ENCODE data around the gene NHS. TPM values are rescaled to one million over a fixed set of nuclear protein-coding genes. Genes with fewer than 3 reads are reported as not detected.

NHS gene
- total and polyA plus RNA-seq, 2 of the 4 experiments (the other 2 are of a cell fraction): 0.36 to 0.90 TPM

- Histone ChIP-seq H4K5ac (ENCODE audit: low read depth, low read length) (no peak overlapping the region), H2BK20ac (ENCODE audit: low read depth, low read length) (no peak overlapping the region)
- intact Hi-C loops (cut with micrococcal nuclease): no loop called here
Observed at GRCh38 chrX:17644001-17644400, 269.0 kb downstream of the NHS start.

More at GRCh38 chrX:17644001-17644400, 269.0 kb downstream of the NHS start:
- H3K4me2 ChIP-seq (ENCODE audit: low read depth, low read length): no peak overlapping the region
- no peak for DNase-seq
- no peak overlapping the region for H3K9ac ChIP-seq (ENCODE audit: low read depth, low read length)
- no CpG with 5 or more reads among the region's 1 CpG for WGBS, 2 experiments (ENCODE audit: extremely low coverage in 2 of 2, insufficient read length in 1 of 2)
- no peaks in the 10 kb centered on the region for H3K36me3 ChIP-seq (ENCODE audit: control insufficient read depth, insufficient read depth, low read length)
- H3K9me3 ChIP-seq (ENCODE audit: control insufficient read depth, insufficient read depth, low read length): no peaks in the 10 kb centered on the region; the same call in 1 of the 2 replicates
- CTCF ChIA-PET: no interaction called here
- in situ Hi-C loops (cut with MboI; ENCODE audit: low sequenced_read_pairs) (no loop called here), dilution Hi-C loops (cut with HindIII; ENCODE audit: low sequenced_read_pairs, unreplicated experiment) (no loop called here)
- TF ChIP-seq NFE2L2 (IDR thresholded peaks at IDR 0.05; ENCODE audit: low read depth, low read length): no peak
- no peak for TF ChIP-seq CHD1 (IDR thresholded peaks at IDR 0.05; ENCODE audit: low read depth, low read length)
- TF ChIP-seq FOS (IDR thresholded peaks at IDR 0.05; ENCODE audit: low read depth, low read length): no peak
- no peak for TF ChIP-seq MAFK (IDR thresholded peaks at IDR 0.05; ENCODE audit: low read depth, low read length)
- TF ChIP-seq BHLHE40 (IDR thresholded peaks at IDR 0.05; ENCODE audit: low read depth, low read length): no peak
- H3K4ac ChIP-seq (ENCODE audit: low read depth, low read length): no peak overlapping the region
- H2AK5ac ChIP-seq (ENCODE audit: low read depth, low read length): no peak overlapping the region
- no peak overlapping the region for H3K18ac ChIP-seq (ENCODE audit: low read depth, low read length)
- H3K9me1 ChIP-seq (ENCODE audit: insufficient read depth, low read length): no peaks in the 10 kb centered on the region
- H2AFZ ChIP-seq (replicated peaks; ENCODE audit: low read length, poor library complexity): no peak overlapping the region
- H3K56ac ChIP-seq (ENCODE audit: extremely low read depth, insufficient read depth, low read length): no peak overlapping the region
- no peak overlapping the region for H3K27ac ChIP-seq (ENCODE audit: insufficient read depth, low read length)
- no peak overlapping the region for H3K23ac ChIP-seq (ENCODE audit: low read depth, low read length)
- no peak overlapping the region for H4K8ac ChIP-seq (ENCODE audit: low read depth in 2 of 2, low read length in 2 of 2)
- H3K4me3 ChIP-seq (ENCODE audit: insufficient read depth, low read depth, low read length): no peak overlapping the region
- H3K27me3 ChIP-seq (ENCODE audit: control insufficient read depth, insufficient read depth, low read length): no peaks in the 10 kb centered on the region; the same call in 1 of the 2 replicates
- no peak overlapping the region for H2AK9ac ChIP-seq (replicated peaks; ENCODE audit: low read depth, low read length, poor library complexity)
- POLR2A ChIA-PET (ENCODE audit: unreplicated experiment): no interaction called here
- BruUV-seq (replicated peaks): no TSS peak
- no peak overlapping the region for H2BK120ac ChIP-seq (ENCODE audit: low read depth, low read length)
- H4K20me1 ChIP-seq (ENCODE audit: insufficient read depth, low read length): no peaks in the 10 kb centered on the region
- H3K79me1 ChIP-seq (ENCODE audit: low read depth in 1 of 2, low read length in 2 of 2): no peaks in the 10 kb centered on the region
- H3K14ac ChIP-seq (replicated peaks; ENCODE audit: low read depth, low read length): no peak overlapping the region
- ATAC-seq (ENCODE audit: low read depth): no peak
- H4K91ac ChIP-seq (ENCODE audit: insufficient read depth, low read depth, low read length): no peak overlapping the region
- H2BK5ac ChIP-seq (ENCODE audit: low read depth, low read length, poor library complexity, severe bottlenecking): no peak overlapping the region
- no peak overlapping the region for H2BK15ac ChIP-seq (ENCODE audit: low read depth, low read length)
- H3K4me1 ChIP-seq (ENCODE audit: control insufficient read depth, insufficient read depth, low read length): no peaks in the 10 kb centered on the region
